OCI-LY7 (cell line): ENCODE measurements around the gene TNXB. TPM values are rescaled to one million over a fixed set of nuclear protein-coding genes. Genes with fewer than 3 reads are reported as not detected.

Experiments
- BruUV-seq: library from RNA; stranded (reverse); fragments of 400-500 nt; replicated peaks from 2 replicates; lab custom pipeline; 2021; lab: Mats Ljungman, UMichigan
- CTCF ChIA-PET: fragments of 300-600 bp; sonication (Branson Sonifier 250); formaldehyde crosslinking; loops from one replicate; lab custom pipeline; 2022; ENCODE audit warnings: antibody characterized with exemption; ENCODE audit not compliant: unreplicated experiment; lab: Charles Lee
- POLR2A ChIA-PET: fragments of 300-600 bp; sonication (Branson Sonifier 250); formaldehyde crosslinking; loops from one replicate; lab custom pipeline; 2022; ENCODE audit warnings: antibody characterized with exemption; lab: Charles Lee
- DNase-seq: peaks from one replicate; pipeline ENCODE4 v3.0.0-alpha.2; 2015; ENCODE audit warnings: low spot score
- H2AFZ ChIP-seq: fragments of 200-600 bp; sonication (generic), shearing (Covaris generic); 2 replicates; pipeline ENCODE4 v1.6.1; 2014; ENCODE audit warnings: mild to moderate bottlenecking, antibody characterized with exemption, low read length, moderate library complexity
- H3K27ac ChIP-seq: fragments of 200-600 bp; sonication (generic); 2 replicates; pipeline ENCODE4 v1.5.1; 2014; ENCODE audit warnings: mixed run types, low read depth, mild to moderate bottlenecking, moderate library complexity, low read length, inconsistent platforms; ENCODE audit not compliant: poor library complexity, severe bottlenecking
- H3K36me3 ChIP-seq: fragments of 200-600 bp; sonication (generic); 2 replicates; pipeline ENCODE4 v1.6.1; 2014; ENCODE audit warnings: mild to moderate bottlenecking, antibody characterized with exemption, low read length, moderate library complexity, mixed read lengths; ENCODE audit not compliant: insufficient read depth
- H3K4me1 ChIP-seq: fragments of 200-600 bp; sonication (generic); 2 replicates; pipeline ENCODE4 v1.5.1; 2014; ENCODE audit warnings: mild to moderate bottlenecking, low read length; ENCODE audit not compliant: insufficient read depth, poor library complexity, severe bottlenecking
- H3K4me2 ChIP-seq: fragments of 200-600 bp; sonication (generic); 2 replicates; pipeline ENCODE4 v1.6.1; 2014; ENCODE audit warnings: mild to moderate bottlenecking, low read length
- H3K4me3 ChIP-seq: fragments of 200-600 bp; sonication (generic); 2 replicates; pipeline ENCODE4 v1.5.1; 2014; ENCODE audit warnings: mild to moderate bottlenecking, low read depth, low read length; ENCODE audit not compliant: poor library complexity, severe bottlenecking
- H3K79me2 ChIP-seq: fragments of 200-600 bp; sonication (generic); 2 replicates; pipeline ENCODE4 v1.6.1; 2016; ENCODE audit warnings: low read depth, mild to moderate bottlenecking, low read length, moderate library complexity, mixed read lengths; ENCODE audit not compliant: insufficient read depth
- H3K9me2 ChIP-seq: fragments of 200-600 bp; sonication (generic); 2 replicates; pipeline ENCODE4 v1.6.1; 2016; ENCODE audit warnings: mild to moderate bottlenecking, low read length, mixed read lengths; ENCODE audit not compliant: insufficient read depth
- H3K9me3 ChIP-seq: fragments of 200-600 bp; sonication (generic); 2 replicates; pipeline ENCODE4 v1.6.1; 2014; ENCODE audit warnings: mild to moderate bottlenecking, mixed run types, low read length, mixed read lengths
- H4K20me1 ChIP-seq: fragments of 200-600 bp; sonication (generic); 2 replicates; pipeline ENCODE4 v1.6.1; 2014; ENCODE audit warnings: mild to moderate bottlenecking, antibody characterized with exemption, low read length, moderate library complexity, mixed read lengths; ENCODE audit not compliant: insufficient read depth
- EZH2phosphoT487 ChIP-seq: fragments of 200-600 bp; sonication (generic); IDR thresholded peaks from 2 replicates; pipeline ENCODE4 v1.6.1; 2018; ENCODE audit warnings: low read depth, borderline replicate concordance, mild to moderate bottlenecking, mixed run types, antibody characterized with exemption, low read length, moderate library complexity, mixed read lengths
- intact Hi-C: fragments of 100-400 bp; cut with micrococcal nuclease; formaldehyde crosslinking; loops from one replicate; pipeline ENCODE4 v1.10.0; 2022; ENCODE audit not compliant: unreplicated experiment
- total RNA-seq, 2 experiments: library from RNA; depleted of rRNA in 1 of 2; stranded (reverse); fragments of >200 nt in 1 of 2; shearing (Covaris generic) in 1 of 2; gene quantifications; 2 replicates each; pipeline ENCODE4 v1.2.3, GENCODE V29; 2014 to 2022
- TF ChIP-seq, protein P1 (sequence below): fragments of 200-600 bp; sonication (generic); conservative IDR thresholded peaks from 2 replicates; pipeline ENCODE4 v1.5.1; 2014; ENCODE audit warnings: mild to moderate bottlenecking, antibody characterized with exemption, low read length, moderate library complexity, mixed read lengths

The TNXB gene
- total RNA-seq, 2 experiments from 2014 or later: 1.7 to 9.2 TPM

DNA sequence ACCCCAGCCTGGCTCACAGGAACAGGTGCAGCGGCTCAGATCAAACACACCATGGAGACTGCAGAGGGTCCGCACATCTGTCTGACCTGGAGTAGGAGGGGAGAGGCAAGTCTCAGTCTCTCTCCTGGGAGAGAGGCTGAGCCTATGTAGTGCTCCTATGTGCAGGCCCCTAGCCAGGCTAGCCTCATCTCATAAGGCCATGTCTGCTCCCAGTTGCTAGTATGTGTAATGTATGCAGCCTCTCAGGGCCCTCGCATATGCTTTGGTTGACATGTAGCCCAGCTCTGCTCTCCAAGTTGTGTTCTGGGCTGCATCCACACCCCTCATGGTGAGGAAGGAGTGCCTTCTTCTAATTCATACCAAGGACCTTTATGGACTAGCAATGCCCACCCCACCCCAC is 11.8 kb downstream of the TNXB start:
- Histone ChIP-seq H3K4me2 (no peak overlapping the region), H3K4me1 (no peaks in the 10 kb centered on the region), H2AFZ (no peak overlapping the region), H3K9me3 (no peaks in the 10 kb centered on the region), H3K4me3 (no peak overlapping the region), H4K20me1 (no peaks in the 10 kb centered on the region), H3K27ac (no peak overlapping the region), H3K36me3 (no peaks in the 10 kb centered on the region), H3K9me2 (no peaks in the 10 kb centered on the region), H3K79me2 (no peaks in the 10 kb centered on the region)
- TF ChIP-seq EZH2phosphoT487: no peak
- TF ChIP-seq, protein P1, sequence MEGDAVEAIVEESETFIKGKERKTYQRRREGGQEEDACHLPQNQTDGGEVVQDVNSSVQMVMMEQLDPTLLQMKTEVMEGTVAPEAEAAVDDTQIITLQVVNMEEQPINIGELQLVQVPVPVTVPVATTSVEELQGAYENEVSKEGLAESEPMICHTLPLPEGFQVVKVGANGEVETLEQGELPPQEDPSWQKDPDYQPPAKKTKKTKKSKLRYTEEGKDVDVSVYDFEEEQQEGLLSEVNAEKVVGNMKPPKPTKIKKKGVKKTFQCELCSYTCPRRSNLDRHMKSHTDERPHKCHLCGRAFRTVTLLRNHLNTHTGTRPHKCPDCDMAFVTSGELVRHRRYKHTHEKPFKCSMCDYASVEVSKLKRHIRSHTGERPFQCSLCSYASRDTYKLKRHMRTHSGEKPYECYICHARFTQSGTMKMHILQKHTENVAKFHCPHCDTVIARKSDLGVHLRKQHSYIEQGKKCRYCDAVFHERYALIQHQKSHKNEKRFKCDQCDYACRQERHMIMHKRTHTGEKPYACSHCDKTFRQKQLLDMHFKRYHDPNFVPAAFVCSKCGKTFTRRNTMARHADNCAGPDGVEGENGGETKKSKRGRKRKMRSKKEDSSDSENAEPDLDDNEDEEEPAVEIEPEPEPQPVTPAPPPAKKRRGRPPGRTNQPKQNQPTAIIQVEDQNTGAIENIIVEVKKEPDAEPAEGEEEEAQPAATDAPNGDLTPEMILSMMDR: no peak
- intact Hi-C loops: no loop called here
- BruUV-seq: no TSS peak
- POLR2A ChIA-PET: no interaction called here
- CTCF ChIA-PET: no interaction called here
- no peak for DNase-seq

DNA sequence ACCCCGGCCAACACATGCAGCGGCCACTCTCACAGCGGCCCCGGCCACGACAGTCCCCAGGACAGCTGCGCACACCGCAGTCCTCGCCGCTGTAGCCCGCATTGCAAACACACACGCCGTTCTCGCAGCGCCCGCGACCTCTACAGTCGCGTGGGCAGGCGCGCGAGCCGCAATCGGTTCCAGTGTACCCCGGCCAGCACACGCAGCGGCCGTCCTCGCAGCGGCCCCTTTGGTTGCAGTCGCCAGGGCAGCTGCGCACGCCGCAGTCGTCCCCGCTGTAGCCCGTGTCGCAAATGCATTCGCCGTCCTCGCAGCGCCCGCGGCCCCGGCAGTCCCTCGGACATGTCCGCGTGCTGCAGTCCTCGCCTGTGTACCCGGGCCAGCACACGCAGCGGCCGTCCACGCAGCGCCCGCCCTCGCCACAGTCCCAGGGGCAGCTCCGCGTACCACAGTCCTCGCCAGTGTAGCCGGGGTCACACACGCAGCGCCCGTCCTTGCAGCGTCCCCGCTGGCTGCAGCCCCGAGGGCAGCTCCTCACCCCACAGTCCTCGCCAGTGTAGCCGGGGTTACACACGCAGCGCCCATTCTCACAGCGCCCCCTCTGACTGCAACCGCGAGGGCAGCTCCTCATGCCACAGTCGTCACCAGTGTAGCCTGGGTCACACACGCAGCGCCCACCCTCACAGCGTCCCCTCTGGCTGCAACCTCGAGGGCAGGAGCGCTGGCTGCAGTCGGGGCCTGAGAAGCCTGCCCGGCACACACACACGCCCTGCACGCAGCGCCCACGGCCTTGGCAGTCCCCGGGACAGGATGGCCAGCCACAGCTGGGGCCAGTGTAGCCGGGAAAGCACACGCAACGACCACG is 12.5 kb downstream of the TNXB start:
- ChIA-PET CTCF (no interaction called here), POLR2A (no interaction called here)
- no peak for DNase-seq
- Histone ChIP-seq H3K4me2 (no peak overlapping the region), H4K20me1 (no peaks in the 10 kb centered on the region), H3K27ac (no peak overlapping the region), H3K4me3 (no peak overlapping the region), H3K36me3 (no peaks in the 10 kb centered on the region), H3K4me1 (no peaks in the 10 kb centered on the region), H3K79me2 (no peaks in the 10 kb centered on the region), H3K9me3 (no peaks in the 10 kb centered on the region), H3K9me2 (no peaks in the 10 kb centered on the region), H2AFZ (no peak overlapping the region)
- no peak for TF ChIP-seq EZH2phosphoT487
- TF ChIP-seq, protein P1: no peak
- no TSS peak for BruUV-seq
- intact Hi-C loops: no loop called here

DNA sequence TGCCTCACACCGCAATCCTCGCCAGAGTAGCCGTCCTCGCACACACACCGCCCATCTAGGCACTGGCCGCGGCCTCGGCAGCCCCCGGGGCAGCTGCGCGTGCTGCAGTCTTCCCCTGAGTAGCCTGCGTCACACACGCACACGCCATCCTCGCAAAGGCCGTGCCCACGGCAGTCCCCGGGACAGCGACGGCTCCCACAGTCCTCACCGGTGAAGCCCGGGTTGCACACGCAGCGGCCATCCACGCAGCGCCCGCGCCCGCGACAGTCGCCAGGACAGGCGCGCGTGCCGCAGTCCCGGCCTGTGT is 13.1 kb downstream of the TNXB start:
- H3K27ac ChIP-seq: no peak overlapping the region
- H3K4me2 ChIP-seq: no peak overlapping the region
- H3K9me3 ChIP-seq: no peaks in the 10 kb centered on the region
- ChIA-PET CTCF (no interaction called here), POLR2A (no interaction called here)
- no peak overlapping the region for H2AFZ ChIP-seq
- no peak overlapping the region for H3K4me3 ChIP-seq
- H3K36me3 ChIP-seq: no peaks in the 10 kb centered on the region
- TF ChIP-seq, protein P1: no peak
- no peak for TF ChIP-seq EZH2phosphoT487
- no peaks in the 10 kb centered on the region for H3K9me2 ChIP-seq
- intact Hi-C loops: no loop called here
- no peaks in the 10 kb centered on the region for H4K20me1 ChIP-seq
- no peaks in the 10 kb centered on the region for H3K79me2 ChIP-seq
- BruUV-seq: no TSS peak
- H3K4me1 ChIP-seq: no peaks in the 10 kb centered on the region
- DNase-seq: no peak
